ENCODE data around the gene ATP1B3.

ATP1B3 gene

GRCh38 chr3:141940194-141940776 is 63.8 kb downstream of the ATP1B3 start:
- peak; percentile 28 for DNase-seq (ENCODE audit: low read depth)
- TF ChIP-seq, protein P1, sequence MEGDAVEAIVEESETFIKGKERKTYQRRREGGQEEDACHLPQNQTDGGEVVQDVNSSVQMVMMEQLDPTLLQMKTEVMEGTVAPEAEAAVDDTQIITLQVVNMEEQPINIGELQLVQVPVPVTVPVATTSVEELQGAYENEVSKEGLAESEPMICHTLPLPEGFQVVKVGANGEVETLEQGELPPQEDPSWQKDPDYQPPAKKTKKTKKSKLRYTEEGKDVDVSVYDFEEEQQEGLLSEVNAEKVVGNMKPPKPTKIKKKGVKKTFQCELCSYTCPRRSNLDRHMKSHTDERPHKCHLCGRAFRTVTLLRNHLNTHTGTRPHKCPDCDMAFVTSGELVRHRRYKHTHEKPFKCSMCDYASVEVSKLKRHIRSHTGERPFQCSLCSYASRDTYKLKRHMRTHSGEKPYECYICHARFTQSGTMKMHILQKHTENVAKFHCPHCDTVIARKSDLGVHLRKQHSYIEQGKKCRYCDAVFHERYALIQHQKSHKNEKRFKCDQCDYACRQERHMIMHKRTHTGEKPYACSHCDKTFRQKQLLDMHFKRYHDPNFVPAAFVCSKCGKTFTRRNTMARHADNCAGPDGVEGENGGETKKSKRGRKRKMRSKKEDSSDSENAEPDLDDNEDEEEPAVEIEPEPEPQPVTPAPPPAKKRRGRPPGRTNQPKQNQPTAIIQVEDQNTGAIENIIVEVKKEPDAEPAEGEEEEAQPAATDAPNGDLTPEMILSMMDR (conservative IDR thresholded peaks at IDR 0.05; ENCODE audit: low read depth, low read length): no peak
- no peak overlapping the region for H3K4me3 ChIP-seq (ENCODE audit: low read depth, low read length)

GRCh38 chr3:141941093-141941492 is 64.7 kb downstream of the ATP1B3 start:
- H3K4me3 ChIP-seq (ENCODE audit: low read depth, low read length): no peak overlapping the region
- TF ChIP-seq, protein P1 (conservative IDR thresholded peaks at IDR 0.05; ENCODE audit: low read depth, low read length): no peak
- no peak for DNase-seq (ENCODE audit: low read depth)

- no peak for DNase-seq (ENCODE audit: low read depth)
- H3K4me3 ChIP-seq (ENCODE audit: low read depth, low read length): no peak overlapping the region
- TF ChIP-seq, protein P1 (conservative IDR thresholded peaks at IDR 0.05; ENCODE audit: low read depth, low read length): no peak
Observed at GRCh38 chr3:141942006-141942405, 65.6 kb downstream of the ATP1B3 start.

GRCh38 chr3:141945726-141946485 is 69.5 kb downstream of the ATP1B3 start:
- no peak overlapping the region for H3K4me3 ChIP-seq (ENCODE audit: low read depth, low read length)
- no peak for DNase-seq (ENCODE audit: low read depth)
- TF ChIP-seq, protein P1 (conservative IDR thresholded peaks at IDR 0.05; ENCODE audit: low read depth, low read length): no peak

- H3K4me3 ChIP-seq (ENCODE audit: low read depth, low read length): no peak overlapping the region
- TF ChIP-seq, protein P1 (conservative IDR thresholded peaks at IDR 0.05; ENCODE audit: low read depth, low read length): no peak
- no peak for DNase-seq (ENCODE audit: low read depth)
Observed at GRCh38 chr3:141949399-141949798, 73.0 kb downstream of the ATP1B3 start.

DNA sequence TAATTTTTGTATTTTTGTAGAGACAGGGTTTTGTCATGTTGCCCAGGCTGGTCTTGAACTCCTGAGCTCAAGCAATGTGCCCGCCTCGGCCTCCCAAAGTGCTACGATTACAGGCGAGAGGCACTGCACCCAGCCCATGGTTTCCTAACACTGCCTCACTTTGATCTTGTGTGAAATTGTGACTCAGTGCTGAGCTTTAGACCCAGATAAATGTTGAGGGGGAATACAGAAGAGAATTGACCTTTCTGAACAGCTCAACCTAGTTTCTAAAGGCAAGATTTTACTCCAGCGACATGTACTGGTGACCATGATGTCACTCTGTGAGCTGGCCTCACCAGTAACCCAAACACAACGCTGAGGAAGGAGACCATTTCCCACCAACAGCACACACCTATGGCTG is 73.5 kb downstream of the ATP1B3 start:
- DNase-seq (ENCODE audit: low read depth): no peak
- TF ChIP-seq, protein P1 (conservative IDR thresholded peaks at IDR 0.05; ENCODE audit: low read depth, low read length): no peak
- no peak overlapping the region for H3K4me3 ChIP-seq (ENCODE audit: low read depth, low read length)
